Keratinocyte (primary cell): Measurements from ENCODE around the gene NFASC. TPM values are rescaled to one million over a fixed set of nuclear protein-coding genes. Genes with fewer than 3 reads are reported as not detected.

Source experiments
- DNase-seq: peaks from one replicate; pipeline ENCODE4 v3.0.0-alpha.2; 2011; ENCODE audit warnings: low read depth, missing footprints, low spot score
- FAIRE-seq: peaks from 2 replicates; lab custom pipeline; 2011; peaks lifted over from hg19 to GRCh38; lab: Jason Lieb, UNC
- H2AFZ ChIP-seq: 2 replicates; pipeline ENCODE4 v1.6.0; 2012; ENCODE audit warnings: low read length, control low read depth, inconsistent platforms; ENCODE audit not compliant: control insufficient read depth
- H3K27ac ChIP-seq: 2 replicates; pipeline ENCODE4 v1.5.1; 2011; ENCODE audit warnings: low read length; ENCODE audit not compliant: control insufficient read depth, insufficient read depth
- H3K27me3 ChIP-seq: 3 replicates; pipeline ENCODE4 v1.6.0; 2011; ENCODE audit warnings: low read length; ENCODE audit not compliant: control insufficient read depth, insufficient read depth; ENCODE audit errors: extremely low read depth
- H3K36me3 ChIP-seq, 2 experiments: 2 replicates in 1 of 2; 3 replicates in 1 of 2; pipeline ENCODE4 v1.5.1; 2011; ENCODE audit warnings: low read length in 2 of 2, mild to moderate bottlenecking in 1 of 2; ENCODE audit not compliant: control insufficient read depth in 2 of 2, insufficient read depth in 2 of 2; ENCODE audit errors: extremely low read depth in 1 of 2
- H3K4me1 ChIP-seq: 3 replicates; pipeline ENCODE4 v1.5.1; 2011; ENCODE audit warnings: low read length; ENCODE audit not compliant: control insufficient read depth, insufficient read depth; ENCODE audit errors: extremely low read depth
- H3K4me2 ChIP-seq: 3 replicates; pipeline ENCODE4 v1.6.0; 2011; ENCODE audit warnings: low read depth, low read length; ENCODE audit not compliant: control insufficient read depth, insufficient read depth; ENCODE audit errors: extremely low read depth
- H3K4me3 ChIP-seq, 3 experiments: fragments of 200-600 bp in 1 of 3; sonication (generic) in 1 of 3; 2 replicates in 2 of 3; 3 replicates in 1 of 3; pipeline ENCODE4 v1.5.1; 2011 to 2016; ENCODE audit warnings: low read length in 3 of 3, mild to moderate bottlenecking in 3 of 3, control low read depth in 2 of 3, inconsistent platforms in 1 of 3, low read depth in 1 of 3, mixed read lengths in 1 of 3, mixed run types in 1 of 3, moderate library complexity in 1 of 3; ENCODE audit not compliant: control insufficient read depth in 2 of 3, insufficient read depth in 2 of 3; ENCODE audit errors: extremely low read depth in 1 of 3
- H3K79me2 ChIP-seq: 2 replicates; pipeline ENCODE4 v1.6.0; 2012; ENCODE audit warnings: low read length; ENCODE audit not compliant: control insufficient read depth, insufficient read depth
- H3K9ac ChIP-seq: 3 replicates; pipeline ENCODE4 v1.6.0; 2011; ENCODE audit warnings: low read length; ENCODE audit not compliant: control insufficient read depth, insufficient read depth; ENCODE audit errors: extremely low read depth
- H3K9me1 ChIP-seq: 3 replicates; pipeline ENCODE4 v1.6.0; 2011; ENCODE audit warnings: low read length; ENCODE audit not compliant: control insufficient read depth, insufficient read depth; ENCODE audit errors: extremely low read depth
- H3K9me3 ChIP-seq: 2 replicates; pipeline ENCODE4 v1.5.1; 2012; ENCODE audit warnings: low read depth, low read length; ENCODE audit not compliant: control insufficient read depth
- H4K20me1 ChIP-seq: 3 replicates; pipeline ENCODE4 v1.6.0; 2011; ENCODE audit warnings: low read length; ENCODE audit not compliant: control insufficient read depth, insufficient read depth; ENCODE audit errors: extremely low read depth
- EZH2 ChIP-seq: IDR thresholded peaks from one replicate; pipeline ENCODE4 v1.6.1; 2012; ENCODE audit warnings: inconsistent platforms, mild to moderate bottlenecking, low read length, moderate library complexity
- dilution Hi-C: fragments of 300-500 bp; cut with MboI; formaldehyde crosslinking; loops from one replicate; pipeline ENCODE4 v1.7.0; 2020; ENCODE audit warnings: low sequenced_read_pairs; ENCODE audit not compliant: extremely low pct_ligation_motif_present
- polyA plus RNA-seq, 5 experiments: library from polyadenylated mRNA; depleted of rRNA in 3 of 5; stranded (reverse) in 3 of 5; stranded (forward) in 1 of 5; unstranded in 1 of 5; fragments of >200 nt; gene quantifications; 1 replicate in 1 of 5; 2 replicates in 3 of 5; 3 replicates in 1 of 5; pipeline versions ENCODE4 v1.2.1 to v1.2.3, GENCODE V29; 2011 to 2012; ENCODE audit warnings: missing spikeins in 2 of 5, low read depth in 1 of 5, low replicate concordance in 1 of 5
- TF ChIP-seq, protein P1 (sequence below), 3 experiments: IDR thresholded peaks in 1 of 3; conservative IDR thresholded peaks in 1 of 3; optimal IDR thresholded peaks in 1 of 3; 2 replicates in 2 of 3; 3 replicates in 1 of 3; pipeline versions ENCODE3 to v1.5.1; 2011; ENCODE audit warnings: low read length in 3 of 3, mild to moderate bottlenecking in 3 of 3, moderate library complexity in 2 of 3, control low read depth in 1 of 3, inconsistent platforms in 1 of 3; ENCODE audit not compliant: insufficient read depth in 2 of 3; ENCODE audit errors: extremely low read depth in 1 of 3

The NFASC gene
- polyA plus RNA-seq, 1 donor (not counting 4 experiments of a cell fraction or from before 2014, with no cell fraction given): 4.3 TPM

DNA sequence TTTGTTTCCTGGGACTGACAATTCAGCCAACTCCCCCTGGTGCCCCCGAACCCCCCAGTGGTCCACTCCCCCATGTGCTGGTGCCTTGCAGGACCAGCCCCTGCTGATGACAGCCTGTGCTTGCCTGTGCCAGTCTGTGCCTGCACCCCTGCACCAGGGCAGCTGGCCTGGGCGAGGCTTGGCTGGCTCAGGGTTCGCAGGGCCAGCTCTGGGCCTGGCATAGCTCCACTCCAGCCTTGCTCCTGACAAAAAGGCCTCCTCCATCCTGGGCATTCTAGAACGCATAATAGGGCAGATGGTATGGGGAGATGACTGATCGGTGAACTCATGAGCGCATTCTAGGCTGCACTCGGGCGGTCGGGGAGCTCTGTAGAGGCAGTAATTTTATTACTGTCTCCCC, 177.7 kb downstream of the NFASC start:
- H3K9me3 ChIP-seq: no peaks in the 10 kb centered on the region
- no peak for TF ChIP-seq EZH2
- TF ChIP-seq, protein P1, sequence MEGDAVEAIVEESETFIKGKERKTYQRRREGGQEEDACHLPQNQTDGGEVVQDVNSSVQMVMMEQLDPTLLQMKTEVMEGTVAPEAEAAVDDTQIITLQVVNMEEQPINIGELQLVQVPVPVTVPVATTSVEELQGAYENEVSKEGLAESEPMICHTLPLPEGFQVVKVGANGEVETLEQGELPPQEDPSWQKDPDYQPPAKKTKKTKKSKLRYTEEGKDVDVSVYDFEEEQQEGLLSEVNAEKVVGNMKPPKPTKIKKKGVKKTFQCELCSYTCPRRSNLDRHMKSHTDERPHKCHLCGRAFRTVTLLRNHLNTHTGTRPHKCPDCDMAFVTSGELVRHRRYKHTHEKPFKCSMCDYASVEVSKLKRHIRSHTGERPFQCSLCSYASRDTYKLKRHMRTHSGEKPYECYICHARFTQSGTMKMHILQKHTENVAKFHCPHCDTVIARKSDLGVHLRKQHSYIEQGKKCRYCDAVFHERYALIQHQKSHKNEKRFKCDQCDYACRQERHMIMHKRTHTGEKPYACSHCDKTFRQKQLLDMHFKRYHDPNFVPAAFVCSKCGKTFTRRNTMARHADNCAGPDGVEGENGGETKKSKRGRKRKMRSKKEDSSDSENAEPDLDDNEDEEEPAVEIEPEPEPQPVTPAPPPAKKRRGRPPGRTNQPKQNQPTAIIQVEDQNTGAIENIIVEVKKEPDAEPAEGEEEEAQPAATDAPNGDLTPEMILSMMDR (optimal IDR thresholded peaks at IDR 0.05 in 1 of 3, IDR thresholded peaks at IDR 0.05 in 1 of 3, conservative IDR thresholded peaks at IDR 0.05 in 1 of 3; ENCODE audit: extremely low read depth in 1 of 3, insufficient read depth in 2 of 3, low read length in 3 of 3): no peak
- H3K4me3 ChIP-seq: no peak overlapping the region
- dilution Hi-C loops: no loop called here
- DNase-seq: no peak
- no peaks in the 10 kb centered on the region for H3K79me2 ChIP-seq
- H3K27me3 ChIP-seq: peaks cover 59% of the 10 kb centered on the region
- H3K36me3 ChIP-seq: no peaks in the 10 kb centered on the region
- H4K20me1 ChIP-seq: no peaks in the 10 kb centered on the region
- no peak for FAIRE-seq
- H3K27ac ChIP-seq: no peak overlapping the region
- no peak overlapping the region for H3K9ac ChIP-seq
- H3K4me2 ChIP-seq: no peak overlapping the region
- no peak overlapping the region for H2AFZ ChIP-seq
- no peaks in the 10 kb centered on the region for H3K9me1 ChIP-seq
- H3K4me1 ChIP-seq: no peaks in the 10 kb centered on the region

DNA sequence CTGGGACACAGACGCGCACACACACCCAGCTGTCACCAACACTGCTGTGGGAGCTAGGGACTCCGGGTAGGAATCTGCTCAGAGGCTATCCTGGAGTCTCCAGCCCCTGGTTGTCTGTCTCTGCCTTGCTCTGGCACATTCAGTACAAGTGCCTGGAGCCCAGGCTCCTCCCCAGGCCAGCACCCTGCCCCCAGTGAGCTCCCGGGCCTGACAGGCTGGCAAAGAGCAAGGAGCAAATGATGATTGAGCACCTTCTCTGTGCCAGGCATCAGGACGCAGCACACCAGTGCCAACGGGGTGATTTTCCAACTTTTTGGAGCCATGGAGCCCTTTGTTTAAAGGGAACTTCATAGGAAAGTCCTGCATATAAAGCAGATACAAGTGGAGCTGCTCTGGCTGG, 178.8 kb downstream of the NFASC start:
- DNase-seq (no peak), FAIRE-seq (no peak)
- no peak overlapping the region for H2AFZ ChIP-seq
- H3K9me3 ChIP-seq: no peaks in the 10 kb centered on the region
- TF ChIP-seq, protein P1 (optimal IDR thresholded peaks at IDR 0.05 in 1 of 3, IDR thresholded peaks at IDR 0.05 in 1 of 3, conservative IDR thresholded peaks at IDR 0.05 in 1 of 3; ENCODE audit: extremely low read depth in 1 of 3, insufficient read depth in 2 of 3, low read length in 3 of 3): no peak
- TF ChIP-seq EZH2: no peak
- H3K4me1 ChIP-seq: no peaks in the 10 kb centered on the region
- H4K20me1 ChIP-seq: no peaks in the 10 kb centered on the region
- no peak overlapping the region for H3K9ac ChIP-seq
- dilution Hi-C loops: no loop called here
- H3K27me3 ChIP-seq: peaks cover 52% of the 10 kb centered on the region
- no peaks in the 10 kb centered on the region for H3K36me3 ChIP-seq
- H3K27ac ChIP-seq: no peak overlapping the region
- H3K4me2 ChIP-seq: no peak overlapping the region
- no peak overlapping the region for H3K4me3 ChIP-seq
- no peaks in the 10 kb centered on the region for H3K79me2 ChIP-seq
- no peaks in the 10 kb centered on the region for H3K9me1 ChIP-seq
